ENCODE results near the gene PDIA6. TPM values are rescaled to one million over a fixed set of nuclear protein-coding genes. Genes with fewer than 3 reads are reported as not detected.

The PDIA6 gene
- total and polyA plus RNA-seq, 2 experiments from 2014 or later = 214 to 548 TPM

GRCh38 chr2:10788855-10789254 lies 23.7 kb downstream of the PDIA6 start:
- Histone ChIP-seq H3K27me3 (no peaks in the 10 kb centered on the region), H3K27ac (no peak overlapping the region), H3K9me3 (ENCODE audit: low read depth) (no peaks in the 10 kb centered on the region), H3K36me3 (peaks cover 66% of the 10 kb centered on the region), H3K4me3 (no peak overlapping the region), H3K4me1 (ENCODE audit: low read depth) (peaks cover 10% of the 10 kb centered on the region)
- TF ChIP-seq, protein P1, sequence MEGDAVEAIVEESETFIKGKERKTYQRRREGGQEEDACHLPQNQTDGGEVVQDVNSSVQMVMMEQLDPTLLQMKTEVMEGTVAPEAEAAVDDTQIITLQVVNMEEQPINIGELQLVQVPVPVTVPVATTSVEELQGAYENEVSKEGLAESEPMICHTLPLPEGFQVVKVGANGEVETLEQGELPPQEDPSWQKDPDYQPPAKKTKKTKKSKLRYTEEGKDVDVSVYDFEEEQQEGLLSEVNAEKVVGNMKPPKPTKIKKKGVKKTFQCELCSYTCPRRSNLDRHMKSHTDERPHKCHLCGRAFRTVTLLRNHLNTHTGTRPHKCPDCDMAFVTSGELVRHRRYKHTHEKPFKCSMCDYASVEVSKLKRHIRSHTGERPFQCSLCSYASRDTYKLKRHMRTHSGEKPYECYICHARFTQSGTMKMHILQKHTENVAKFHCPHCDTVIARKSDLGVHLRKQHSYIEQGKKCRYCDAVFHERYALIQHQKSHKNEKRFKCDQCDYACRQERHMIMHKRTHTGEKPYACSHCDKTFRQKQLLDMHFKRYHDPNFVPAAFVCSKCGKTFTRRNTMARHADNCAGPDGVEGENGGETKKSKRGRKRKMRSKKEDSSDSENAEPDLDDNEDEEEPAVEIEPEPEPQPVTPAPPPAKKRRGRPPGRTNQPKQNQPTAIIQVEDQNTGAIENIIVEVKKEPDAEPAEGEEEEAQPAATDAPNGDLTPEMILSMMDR (IDR thresholded peaks at IDR 0.05; ENCODE audit: low read depth, low read length) = no peak
- DNase-seq (ENCODE audit: low read depth in 1 of 2, low spot score in 1 of 2) = no peak

DNA sequence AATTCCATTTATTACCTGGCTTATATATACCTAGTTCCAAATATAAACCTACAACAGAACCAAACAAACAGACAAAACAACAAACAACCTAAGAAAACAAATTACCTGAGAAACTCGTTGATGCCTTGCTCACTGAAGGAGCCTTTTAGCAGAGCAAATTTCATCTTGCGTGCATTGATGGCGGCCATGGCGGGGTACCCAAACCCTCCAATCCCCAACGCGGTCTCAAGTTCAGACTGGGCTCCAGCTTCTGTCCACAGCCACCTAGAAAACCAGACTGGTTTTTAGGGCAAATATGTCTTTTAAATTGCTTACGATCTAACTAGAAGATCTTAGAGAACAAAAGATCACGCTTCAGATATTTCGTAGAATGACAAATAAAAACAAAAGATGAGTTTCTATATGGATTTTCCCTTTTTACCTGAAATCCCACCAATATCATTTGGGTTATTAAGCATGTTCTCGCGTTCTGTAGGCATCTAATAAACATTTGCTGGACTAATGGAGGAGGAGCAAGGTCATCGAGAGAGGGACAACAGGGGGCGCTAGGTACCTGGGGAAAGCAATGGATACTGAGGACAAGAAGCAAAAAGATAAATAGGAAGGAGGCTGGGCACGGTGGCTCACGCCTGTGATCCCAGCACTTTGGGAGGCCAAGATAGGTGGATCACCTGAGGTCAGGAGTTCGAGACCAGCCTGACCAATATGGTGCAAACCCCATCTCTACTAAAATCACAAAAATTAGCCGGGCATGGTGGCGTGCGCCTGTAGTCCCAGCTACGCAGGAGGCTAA lies 25.2 kb downstream of the PDIA6 start:
- no peak overlapping the region for H3K4me3 ChIP-seq
- TF ChIP-seq, protein P1 (IDR thresholded peaks at IDR 0.05; ENCODE audit: low read depth, low read length) = peak; percentile 32
- H3K9me3 ChIP-seq (ENCODE audit: low read depth) = no peaks in the 10 kb centered on the region
- peaks cover 72% of the 10 kb centered on the region for H3K36me3 ChIP-seq
- peaks cover 7% of the 10 kb centered on the region for H3K4me1 ChIP-seq (ENCODE audit: low read depth)
- H3K27me3 ChIP-seq = no peaks in the 10 kb centered on the region
- DNase-seq (ENCODE audit: low read depth in 1 of 2, low spot score in 1 of 2) = peak in 1 of 2 donors; percentile 9
- H3K27ac ChIP-seq = no peak overlapping the region

DNA sequence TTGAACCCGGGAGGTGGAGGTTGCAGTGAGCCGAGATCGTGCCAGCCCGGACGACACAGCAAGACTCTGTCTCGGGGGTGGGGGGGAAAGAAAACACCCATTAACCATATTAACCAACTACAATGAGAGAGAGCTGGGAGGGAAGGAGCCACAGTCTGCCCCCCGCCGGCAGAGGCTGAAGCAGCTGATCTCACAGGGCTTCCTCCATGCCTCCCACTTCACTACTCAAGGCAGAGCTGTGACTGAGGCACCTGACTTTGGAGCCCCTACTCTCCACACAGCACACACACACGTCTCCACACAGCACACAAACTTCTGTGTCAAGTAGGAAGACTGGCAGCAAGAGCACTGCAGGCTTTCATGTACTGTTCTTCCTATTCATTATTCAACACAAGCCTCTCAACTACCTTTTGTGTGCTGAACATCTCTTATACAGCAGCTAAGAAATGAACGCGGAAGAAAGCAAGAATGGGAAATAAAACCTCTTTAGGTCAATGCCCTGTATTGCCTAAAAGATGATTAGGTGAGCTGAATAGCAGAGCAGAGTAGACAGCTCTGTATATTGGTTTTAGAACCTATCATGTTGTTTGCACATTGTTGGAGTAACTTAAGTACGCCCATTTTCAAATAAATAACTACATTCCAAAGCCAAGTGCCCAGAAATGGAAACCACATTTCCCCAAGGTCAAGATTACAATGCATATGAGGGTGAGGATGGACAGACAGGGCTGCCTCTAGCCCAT lies 26.2 kb downstream of the PDIA6 start:
- H3K36me3 ChIP-seq = peaks cover 75% of the 10 kb centered on the region
- H3K9me3 ChIP-seq (ENCODE audit: low read depth) = no peaks in the 10 kb centered on the region
- H3K27ac ChIP-seq = no peak overlapping the region
- no peak for DNase-seq (ENCODE audit: low read depth in 1 of 2, low spot score in 1 of 2)
- no peaks in the 10 kb centered on the region for H3K4me1 ChIP-seq (ENCODE audit: low read depth)
- H3K4me3 ChIP-seq = no peak overlapping the region
- TF ChIP-seq, protein P1 (IDR thresholded peaks at IDR 0.05; ENCODE audit: low read depth, low read length) = no peak
- no peaks in the 10 kb centered on the region for H3K27me3 ChIP-seq

GRCh38 chr2:10785260-10785659 lies 27.3 kb downstream of the PDIA6 start:
- Histone ChIP-seq H3K4me3 (no peak overlapping the region), H3K27ac (peak overlapping the region; percentile 37), H3K36me3 (peaks cover 73% of the 10 kb centered on the region), H3K4me1 (ENCODE audit: low read depth) (no peaks in the 10 kb centered on the region), H3K27me3 (no peaks in the 10 kb centered on the region), H3K9me3 (ENCODE audit: low read depth) (no peaks in the 10 kb centered on the region)
- TF ChIP-seq, protein P1 (IDR thresholded peaks at IDR 0.05; ENCODE audit: low read depth, low read length) = no peak
- no peak for DNase-seq (ENCODE audit: low read depth in 1 of 2, low spot score in 1 of 2)

DNA sequence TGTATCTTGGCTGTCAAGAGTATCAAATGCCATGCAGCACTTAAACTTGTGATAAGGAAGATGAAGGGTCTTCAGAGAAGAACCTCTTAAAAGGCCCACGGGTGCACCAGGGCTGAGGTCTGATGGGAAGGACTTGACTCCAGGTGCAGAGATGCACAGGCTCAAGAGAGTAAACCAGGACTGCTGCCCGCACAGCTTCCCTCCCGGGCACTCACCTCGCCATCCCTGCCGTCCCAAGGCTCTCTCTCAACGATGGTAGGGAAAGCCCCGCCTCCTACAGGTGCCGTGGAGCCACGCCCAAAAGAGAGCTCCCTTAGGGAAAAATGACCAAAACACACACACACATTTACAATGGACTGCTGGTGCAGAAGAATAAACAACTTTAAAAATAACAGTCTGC lies 27.9 kb downstream of the PDIA6 start:
- Histone ChIP-seq H3K27me3 (no peaks in the 10 kb centered on the region), H3K9me3 (ENCODE audit: low read depth) (no peaks in the 10 kb centered on the region), H3K36me3 (peaks cover 69% of the 10 kb centered on the region)

More for the DNA sequence above, 27.9 kb downstream of the PDIA6 start:
- DNase-seq (ENCODE audit: low read depth in 1 of 2, low spot score in 1 of 2) = no peak
- H3K4me3 ChIP-seq = no peak overlapping the region
- no peaks in the 10 kb centered on the region for H3K4me1 ChIP-seq (ENCODE audit: low read depth)
- TF ChIP-seq, protein P1 (IDR thresholded peaks at IDR 0.05; ENCODE audit: low read depth, low read length) = no peak
- H3K27ac ChIP-seq = peak overlapping the region; percentile 37
